Right hindlimb (tissue), 1 donor: ENCODE results near the gene ASCL1.

Experiments used
- DNase-seq: peaks from one replicate; pipeline ENCODE4 v3.0.0-alpha.2; 2018

ASCL1 gene

GRCh38 chr12:102990419-102990818 lies 32.9 kb downstream of the ASCL1 start:
- DNase-seq, result no peak

- no peak for DNase-seq
Observed at GRCh38 chr12:102992297-102992696, 34.8 kb downstream of the ASCL1 start.

GRCh38 chr12:102992720-102993119 lies 35.2 kb downstream of the ASCL1 start:
- no peak for DNase-seq

GRCh38 chr12:102993537-102993936 lies 36.1 kb downstream of the ASCL1 start:
- no peak for DNase-seq

GRCh38 chr12:102995372-102995771 lies 37.9 kb downstream of the ASCL1 start:
- DNase-seq, result no peak
